ENCODE results near the gene KCTD5. TPM values are rescaled to one million over a fixed set of nuclear protein-coding genes. Genes with fewer than 3 reads are reported as not detected.

KCTD5 gene
- total and polyA plus RNA-seq, 2 of the 8 experiments (the other 6 are each of a cell fraction or from before 2014, with no cell fraction given) = 26.6 to 31.8 TPM

DNA sequence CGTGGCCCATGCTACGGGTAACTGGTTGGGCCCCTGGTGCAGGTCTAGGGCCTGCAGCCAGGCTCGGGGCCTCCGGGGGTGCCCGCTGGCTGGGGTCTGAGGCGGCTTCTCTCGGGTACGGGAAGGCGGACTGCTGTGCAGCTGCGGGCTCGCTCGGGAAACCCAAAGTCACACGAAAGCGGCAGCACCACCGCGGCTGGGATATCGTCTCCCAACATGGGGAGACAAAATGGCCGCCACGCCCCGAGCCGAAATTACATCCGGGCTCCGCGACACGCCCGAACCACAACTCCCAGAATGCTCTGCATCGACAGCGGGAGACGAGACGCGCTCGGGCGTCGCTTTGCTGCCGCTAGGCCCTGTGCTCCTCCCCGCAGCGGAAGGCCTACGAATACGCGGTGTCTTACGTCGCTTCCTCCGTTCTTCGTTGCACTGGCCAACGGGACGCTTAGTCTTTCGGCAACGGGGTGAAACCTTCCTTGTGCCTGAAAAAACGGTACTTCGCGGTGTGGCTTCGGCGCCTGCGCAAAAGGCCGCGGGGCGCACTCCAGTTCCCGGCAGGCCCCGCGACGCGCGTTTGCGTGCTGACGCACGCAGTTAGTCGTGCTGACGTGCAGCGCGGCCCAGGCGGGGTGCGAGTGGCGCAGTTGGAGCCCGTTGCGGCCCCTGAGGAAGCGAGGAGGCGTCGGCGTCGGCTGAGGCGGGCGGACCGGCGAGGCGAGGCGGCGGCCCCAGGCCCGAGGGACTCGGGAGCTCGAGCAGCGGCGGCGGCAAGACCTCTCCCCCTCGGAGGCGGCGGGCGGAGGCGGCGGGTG lies 69.9 kb downstream of the KCTD5 start, which contains the start of gene SRRM2:
Gene SRRM2, plus strand, starts transcription at position 604 of the 815 bp plus-strand sequence. CDS start 3,727 bp downstream, outside the sequence.
- H3K4ac ChIP-seq (replicated peaks; ENCODE audit: insufficient read length, low read depth, low read length) = peak within 1 kb of the TSS; percentile 94
- peaks cover under 1 to 15% (median 8%) of the 10 kb centered on the region in 4 experiments; a peak in 7 of 8 replicates for H3K36me3 ChIP-seq (ENCODE audit: control insufficient read depth in 2 of 4, insufficient read depth in 4 of 4, low read length in 3 of 4)
- H3K23me2 ChIP-seq (ENCODE audit: low read depth, low read length) = peaks cover 8% of the 10 kb centered on the region; the same call in 1 of the 2 replicates
- POLR2A ChIA-PET (ENCODE audit: partially characterized antibody) = interaction anchor here (0.6 to 8.3 kb wide), 32 partner anchors 8 to 883 kb away, joined by 3 to 180 read pairs (median 4); partner anchors contain the start of genes AMDHD2, ELOB, KCTD5 and PRSS27
- H3K79me2 ChIP-seq (ENCODE audit: control insufficient read depth in 1 of 2, insufficient read depth in 2 of 2, low read length in 2 of 2) = peaks cover 38 to 51% of the 10 kb centered on the region in 2 experiments
- peak within 1 kb of the TSS; percentile 98 to 100 (median 99) for H3K9ac ChIP-seq (replicated peaks in 1 of 4; ENCODE audit: extremely low read depth in 1 of 4, low read depth in 3 of 4, low read length in 3 of 4)
- H3K4me2 ChIP-seq (ENCODE audit: insufficient read depth in 1 of 2, low read depth in 2 of 2, low read length in 2 of 2) = peak within 1 kb of the TSS; percentile 82 to 99
- peak within 1 kb of the TSS; percentile 100 for H2BK5ac ChIP-seq (ENCODE audit: low read depth, low read length)
- peak within 1 kb of the TSS; percentile 97 for H3K56ac ChIP-seq (replicated peaks; ENCODE audit: insufficient read length, low read depth, low read length)
- H2BK20ac ChIP-seq (ENCODE audit: low read length) = peak within 1 kb of the TSS; percentile 98; the same call in 1 of the 2 replicates
- H2BK12ac ChIP-seq (ENCODE audit: low read depth, low read length) = peak within 1 kb of the TSS; percentile 100
- peak within 1 kb of the TSS; percentile 99 for H3K27ac ChIP-seq (ENCODE audit: low read depth, low read length)
- CTCF ChIA-PET (ENCODE audit: partially characterized antibody) = interaction anchor here (0.8 kb wide), 1 partner anchor 18 kb away, joined by 3 read pairs; no protein-coding TSS in a partner anchor
- H3K9me3 ChIP-seq (ENCODE audit: insufficient read depth in 2 of 2, low read depth in 1 of 2, low read length in 1 of 2) = no peaks in the 10 kb centered on the region
- DNase-seq (ENCODE audit: low read depth in 1 of 2, low spot score in 2 of 2) (peak; percentile 78 to 96), FAIRE-seq (no peak)
- no peaks in the 10 kb centered on the region for H3K27me3 ChIP-seq (replicated peaks in 1 of 4; ENCODE audit: control insufficient read depth in 3 of 4, extremely low read depth in 1 of 4, insufficient read depth in 3 of 4, low read length in 3 of 4)
- 1% methylated on average over 90 of the region's 99 CpGs; no CpG with 5 or more reads in 1 of the 2 experiments for WGBS, 2 experiments (ENCODE audit: extremely low coverage in 1 of 2, insufficient coverage in 1 of 2, insufficient read length in 1 of 2, insufficient replicate concordance in 2 of 2, low coverage in 1 of 2, low lambda C conversion rate in 2 of 2, missing lambda C conversion rate in 1 of 2)
- peak within 1 kb of the TSS; percentile 100 for H4K5ac ChIP-seq (ENCODE audit: insufficient read length, low read depth, low read length)
- peak within 1 kb of the TSS; percentile 96 for H2BK120ac ChIP-seq (replicated peaks; ENCODE audit: low read depth, low read length)
- H3K14ac ChIP-seq (ENCODE audit: insufficient read length) = no peak within 1 kb of the TSS
- peaks cover 21 to 22% of the 10 kb centered on the region in 2 experiments for H4K20me1 ChIP-seq (replicated peaks in 1 of 2; ENCODE audit: control insufficient read depth in 1 of 2, insufficient read depth in 2 of 2, low read length in 2 of 2)
- H3K4me1 ChIP-seq (replicated peaks in 1 of 4; ENCODE audit: control insufficient read depth in 3 of 4, insufficient read depth in 4 of 4, low read length in 3 of 4) = peaks cover 2 to 8% (median 5%) of the 10 kb centered on the region in 4 experiments; a peak in 6 of 7 replicates
- peak within 1 kb of the TSS; percentile 100 for H3K18ac ChIP-seq (ENCODE audit: extremely low read depth, low read length)
- H4K91ac ChIP-seq (replicated peaks; ENCODE audit: insufficient read length, low read length) = peak within 1 kb of the TSS; percentile 100
- peak within 1 kb of the TSS; percentile 75 to 93 (median 88) for H3K4me3 ChIP-seq (ENCODE audit: extremely low read depth in 1 of 4, insufficient read depth in 2 of 4, low read depth in 3 of 4, low read length in 4 of 4)
- H4K8ac ChIP-seq (ENCODE audit: extremely low read depth, insufficient read depth, low read length) = peak within 1 kb of the TSS; percentile 100
- peak within 1 kb of the TSS; percentile 11; the same call in 1 of the 2 replicates for H2AK5ac ChIP-seq (ENCODE audit: low read depth, low read length)
- peak within 1 kb of the TSS; percentile 90 for H2AFZ ChIP-seq (ENCODE audit: low read length)
- peak within 1 kb of the TSS; percentile 99; the same call in 1 of the 2 replicates for H2BK15ac ChIP-seq (ENCODE audit: low read length)
- no peak within 1 kb of the TSS for H3K23ac ChIP-seq (ENCODE audit: insufficient read length)
- peaks cover 5% of the 10 kb centered on the region for H3K79me1 ChIP-seq (ENCODE audit: low read depth, low read length)
- TF ChIP-seq BRCA1 (IDR thresholded peaks at IDR 0.05; ENCODE audit: low read depth, low read length) = no peak
- TF ChIP-seq CBX5 (IDR thresholded peaks at IDR 0.05; ENCODE audit: low read depth, low read length) = no peak
- peak; percentile 76; the same call in 1 of the 2 replicates for TF ChIP-seq RBBP5 (IDR thresholded peaks at IDR 0.05; ENCODE audit: borderline replicate concordance, low read depth, low read length)
- TF ChIP-seq EZH2 (IDR thresholded peaks at IDR 0.05; ENCODE audit: low read depth, low read length, severe bottlenecking) = no peak
- peak; percentile 46 for TF ChIP-seq KDM4A (IDR thresholded peaks at IDR 0.05; ENCODE audit: low read depth, low read length, severe bottlenecking)
- peak; percentile 69 for TF ChIP-seq SIX5 (IDR thresholded peaks at IDR 0.05; ENCODE audit: low read depth, low read length)
- TF ChIP-seq POLR2AphosphoS5 (IDR thresholded peaks at IDR 0.05; ENCODE audit: low read depth, low read length) = peak; percentile 86
- no peak for TF ChIP-seq ZNF274 (IDR thresholded peaks at IDR 0.05; ENCODE audit: borderline replicate concordance, extremely low read depth, low read length)
- TF ChIP-seq GTF2F1 (IDR thresholded peaks at IDR 0.05; ENCODE audit: borderline replicate concordance, low read depth, low read length) = peak; percentile 76; the same call in 1 of the 2 replicates
- 0 out of 2 replicates have a peak, but pooled peaks have one; percentile 48 for TF ChIP-seq GABPA (IDR thresholded peaks at IDR 0.05; ENCODE audit: borderline replicate concordance, insufficient read depth, low read length)
